CD4-positive, alpha-beta T cell (primary cell): ENCODE measurements around the gene FAR1. TPM values are rescaled to one million over a fixed set of nuclear protein-coding genes. Genes with fewer than 3 reads are reported as not detected.

Source experiments
- ATAC-seq: fragments of 200-7000 bp; cut with Tn5 transposase; one replicate; pipeline ENCODE4 v1.10.0; 2022; ENCODE audit warnings: mild to moderate bottlenecking; ENCODE audit not compliant: poor library complexity
- CTCF ChIA-PET: fragments of 350-600 bp; sonication (Branson Sonifier 250); formaldehyde crosslinking; loops from one replicate; lab custom pipeline; 2021; ENCODE audit warnings: antibody characterized with exemption, inconsistent platforms; lab: Charles Lee
- POLR2A ChIA-PET: fragments of 350-600 bp; sonication (Branson Sonifier 250); formaldehyde crosslinking; loops from one replicate; lab custom pipeline; 2021; ENCODE audit warnings: antibody characterized with exemption, inconsistent platforms; lab: Charles Lee
- DNase-seq, 14 experiments: peaks; one replicate each; pipeline ENCODE4 v3.0.0-alpha.2; 2013 to 2020; ENCODE audit warnings: mixed read lengths in 2 of 14
- H3K27ac ChIP-seq, 2 donors: one replicate each; pipeline versions ENCODE4 v1.5.1 to v1.7.0; 2013; ENCODE audit warnings: low read length in 2 of 2, low read depth in 1 of 2, mild to moderate bottlenecking in 1 of 2
- H3K27me3 ChIP-seq, 2 experiments: 1 replicate in 1 of 2; 2 replicates in 1 of 2; pipeline versions ENCODE4 v1.6.1 to v1.7.0; 2013; ENCODE audit warnings: low read length in 2 of 2, control low read depth in 1 of 2, mild to moderate bottlenecking in 1 of 2, moderate library complexity in 1 of 2; ENCODE audit not compliant: insufficient read depth in 2 of 2, control insufficient read depth in 1 of 2
- H3K36me3 ChIP-seq: one replicate; pipeline ENCODE4 v1.6.1; 2013; ENCODE audit warnings: low read length, control low read depth; ENCODE audit not compliant: insufficient read depth
- H3K4me1 ChIP-seq: one replicate; pipeline ENCODE4 v1.6.1; 2013; ENCODE audit warnings: low read length, control low read depth; ENCODE audit not compliant: insufficient read depth
- H3K4me3 ChIP-seq: one replicate; pipeline ENCODE4 v1.5.1; 2013; ENCODE audit warnings: mild to moderate bottlenecking, low read length, moderate library complexity
- H3K9me3 ChIP-seq, 2 experiments: 1 replicate in 1 of 2; 2 replicates in 1 of 2; pipeline versions ENCODE4 v1.6.1 to v1.7.0; 2013; ENCODE audit warnings: low read length in 2 of 2, mild to moderate bottlenecking in 2 of 2, control low read depth in 1 of 2, moderate library complexity in 1 of 2; ENCODE audit not compliant: control insufficient read depth in 1 of 2, insufficient read depth in 1 of 2
- H3K27ac Mint-ChIP-seq: one replicate; pipeline ENCODE4 v1.8.0; 2020; ENCODE audit warnings: mixed read lengths
- H3K27me3 Mint-ChIP-seq: one replicate; pipeline ENCODE4 v1.8.0; 2021; ENCODE audit warnings: mixed read lengths
- H3K36me3 Mint-ChIP-seq: one replicate; pipeline ENCODE4 v1.8.0; 2021; ENCODE audit warnings: low read depth, mixed read lengths
- H3K4me1 Mint-ChIP-seq: one replicate; pipeline ENCODE4 v1.8.0; 2021; ENCODE audit warnings: low read depth, mixed read lengths
- H3K4me3 Mint-ChIP-seq: one replicate; pipeline ENCODE4 v1.8.0; 2020; ENCODE audit warnings: mild to moderate bottlenecking, mixed read lengths
- H3K9me3 Mint-ChIP-seq: one replicate; pipeline ENCODE4 v1.8.0; 2020; ENCODE audit warnings: mixed read lengths
- intact Hi-C, 2 experiments: fragments of 100-400 bp; cut with DNase I in 1 of 2; cut with micrococcal nuclease in 1 of 2; formaldehyde crosslinking; loops; one replicate each; pipeline versions ENCODE4 v1.15.1 to v1.9.0; 2023 to 2025; cut with DNase I, micrococcal nuclease
- total RNA-seq, 174 experiments: library from RNA in 2 of 174; stranded (reverse) in 2 of 174; gene quantifications; one replicate each; pipeline ENCODE4 v1.2.3 and lab custom pipeline; 2021 to 2026
- TF ChIP-seq, protein P1 (sequence below): fragments of 200-600 bp; IDR thresholded peaks from one replicate; pipeline ENCODE4 v1.8.0; 2022; ENCODE audit warnings: antibody characterized with exemption, mild to moderate bottlenecking

Gene FAR1
- total RNA-seq, 2 experiments from 2014 or later = 28.4 to 29.0 TPM

GRCh38 chr11:13705710-13706109, 37.2 kb downstream of the FAR1 start:
- Histone ChIP-seq H3K27ac (no peak overlapping the region), H3K36me3 (peaks cover 36% of the 10 kb centered on the region), H3K4me3 (no peak overlapping the region), H3K4me1 (no peaks in the 10 kb centered on the region), H3K27me3 (no peaks in the 10 kb centered on the region), H3K9me3 (no peaks in the 10 kb centered on the region)
- TF ChIP-seq, protein P1, sequence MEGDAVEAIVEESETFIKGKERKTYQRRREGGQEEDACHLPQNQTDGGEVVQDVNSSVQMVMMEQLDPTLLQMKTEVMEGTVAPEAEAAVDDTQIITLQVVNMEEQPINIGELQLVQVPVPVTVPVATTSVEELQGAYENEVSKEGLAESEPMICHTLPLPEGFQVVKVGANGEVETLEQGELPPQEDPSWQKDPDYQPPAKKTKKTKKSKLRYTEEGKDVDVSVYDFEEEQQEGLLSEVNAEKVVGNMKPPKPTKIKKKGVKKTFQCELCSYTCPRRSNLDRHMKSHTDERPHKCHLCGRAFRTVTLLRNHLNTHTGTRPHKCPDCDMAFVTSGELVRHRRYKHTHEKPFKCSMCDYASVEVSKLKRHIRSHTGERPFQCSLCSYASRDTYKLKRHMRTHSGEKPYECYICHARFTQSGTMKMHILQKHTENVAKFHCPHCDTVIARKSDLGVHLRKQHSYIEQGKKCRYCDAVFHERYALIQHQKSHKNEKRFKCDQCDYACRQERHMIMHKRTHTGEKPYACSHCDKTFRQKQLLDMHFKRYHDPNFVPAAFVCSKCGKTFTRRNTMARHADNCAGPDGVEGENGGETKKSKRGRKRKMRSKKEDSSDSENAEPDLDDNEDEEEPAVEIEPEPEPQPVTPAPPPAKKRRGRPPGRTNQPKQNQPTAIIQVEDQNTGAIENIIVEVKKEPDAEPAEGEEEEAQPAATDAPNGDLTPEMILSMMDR = no peak
- Mint-ChIP-seq H3K9me3 (no peaks in the 10 kb centered on the region), H3K4me1 (no peaks in the 10 kb centered on the region), H3K27me3 (no peaks in the 10 kb centered on the region), H3K4me3 (no peak overlapping the region), H3K36me3 (peaks cover 69% of the 10 kb centered on the region), H3K27ac (no peak overlapping the region)
- ChIA-PET POLR2A (no interaction called here), CTCF (no interaction called here)
- DNase-seq (no peak), ATAC-seq (no peak)
- intact Hi-C loops = no loop called here

- POLR2A ChIA-PET = no interaction called here
- DNase-seq = no peak
- ATAC-seq = no peak
- CTCF ChIA-PET = interaction anchor here (2.2 kb wide), 1 partner anchor 11 kb away, joined by 5 read pairs; no protein-coding TSS in a partner anchor
- Histone ChIP-seq H3K27ac (no peak overlapping the region), H3K4me3 (no peak overlapping the region), H3K27me3 (no peaks in the 10 kb centered on the region), H3K4me1 (no peaks in the 10 kb centered on the region), H3K9me3 (no peaks in the 10 kb centered on the region), H3K36me3 (peaks cover 55% of the 10 kb centered on the region)
- H3K27me3 Mint-ChIP-seq = no peaks in the 10 kb centered on the region
- H3K4me1 Mint-ChIP-seq = no peaks in the 10 kb centered on the region
- no peak overlapping the region for H3K4me3 Mint-ChIP-seq
- peaks cover 94% of the 10 kb centered on the region for H3K36me3 Mint-ChIP-seq
- intact Hi-C loops = no loop called here
- H3K9me3 Mint-ChIP-seq = no peaks in the 10 kb centered on the region
- TF ChIP-seq, protein P1 = no peak
- no peak overlapping the region for H3K27ac Mint-ChIP-seq
These were observed 45.5 kb downstream of the FAR1 start for GRCh38 chr11:13713982-13714381.

DNA sequence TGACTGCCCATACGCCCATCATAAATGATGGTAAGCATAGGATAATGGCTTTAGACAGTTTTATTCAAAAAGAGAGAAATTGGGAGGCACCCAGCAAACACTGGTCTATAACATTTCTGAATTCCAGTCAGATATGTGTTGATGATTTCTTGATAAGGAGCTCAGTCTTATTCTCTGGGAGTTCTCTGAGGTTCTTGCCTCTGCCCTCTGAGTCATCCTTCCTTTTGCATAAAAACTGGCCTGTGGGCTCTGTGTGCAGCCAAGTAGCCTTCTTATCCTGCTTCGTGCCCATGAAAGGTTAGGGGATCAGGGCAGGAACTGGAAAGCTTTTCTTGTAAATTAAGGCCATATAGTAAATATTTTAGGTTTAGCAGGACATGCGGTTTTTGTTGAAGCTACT, 48.9 kb downstream of the FAR1 start:
- H3K27me3 Mint-ChIP-seq = no peaks in the 10 kb centered on the region
- no peaks in the 10 kb centered on the region for H3K9me3 Mint-ChIP-seq
- no peak overlapping the region for H3K4me3 Mint-ChIP-seq
- no peak for DNase-seq
- CTCF ChIA-PET = no interaction called here
- H3K36me3 Mint-ChIP-seq = peaks cover 88% of the 10 kb centered on the region
- no peak overlapping the region for H3K4me3 ChIP-seq
- no peaks in the 10 kb centered on the region for H3K9me3 ChIP-seq
- H3K4me1 Mint-ChIP-seq = no peaks in the 10 kb centered on the region
- H3K27me3 ChIP-seq = no peaks in the 10 kb centered on the region
- ATAC-seq = no peak
- POLR2A ChIA-PET = no interaction called here
- H3K27ac ChIP-seq = no peak overlapping the region
- H3K27ac Mint-ChIP-seq = no peak overlapping the region
- TF ChIP-seq, protein P1 = no peak
- H3K36me3 ChIP-seq = peaks cover 36% of the 10 kb centered on the region
- H3K4me1 ChIP-seq = no peaks in the 10 kb centered on the region
- intact Hi-C loops = no loop called here
